Peyer's patch (tissue), 4 donors: Measurements from ENCODE around the gene VENTX. TPM values are rescaled to one million over a fixed set of nuclear protein-coding genes. Genes with fewer than 3 reads are reported as not detected.
A peak's percentile ranks its signal among the peaks of the same experiment; 100 is the strongest.

Source experiments
- DNase-seq, 3 donors: peaks; one replicate each; pipeline ENCODE4 v3.0.0-alpha.2; 2017 to 2019
- H3K27ac ChIP-seq, 4 donors: fragments of 200-600 bp; sonication (generic); one replicate each; pipeline ENCODE4 v1.5.1; 2016 to 2019
- H3K27me3 ChIP-seq, 2 donors: fragments of 200-600 bp; sonication (generic); one replicate each; pipeline ENCODE4 v1.5.1; 2019
- H3K36me3 ChIP-seq, 3 donors: fragments of 200-600 bp; sonication (generic); one replicate each; pipeline ENCODE4 v1.5.1; 2016 to 2019
- H3K4me1 ChIP-seq, 4 donors: fragments of 200-600 bp; sonication (generic); one replicate each; pipeline ENCODE4 v1.5.1; 2016 to 2019
- H3K4me3 ChIP-seq, 4 donors: fragments of 200-600 bp; sonication (generic); 1 replicate in 3 of 4; 2 replicates in 1 of 4; pipeline ENCODE4 v1.5.1; 2016 to 2019; ENCODE audit warnings: mild to moderate bottlenecking in 1 of 4
- H3K9me3 ChIP-seq, 4 donors: fragments of 200-600 bp; sonication (generic); one replicate each; pipeline ENCODE4 v1.5.1; 2016 to 2019; ENCODE audit warnings: mild to moderate bottlenecking in 1 of 4
- CTCF ChIP-seq, 6 experiments: fragments of 450-650 bp in 4 of 6; fragments of 200-600 bp in 2 of 6; sonication (generic) in 1 of 6; IDR thresholded peaks; one replicate each; pipeline ENCODE4 v1.5.1; 2017 to 2019; ENCODE audit warnings: antibody characterized with exemption in 6 of 6, mild to moderate bottlenecking in 3 of 6, moderate library complexity in 1 of 6
- POLR2A ChIP-seq, 2 donors: fragments of 450-650 bp; IDR thresholded peaks; one replicate each; pipeline ENCODE4 v1.5.1; 2017; ENCODE audit warnings: antibody characterized with exemption in 2 of 2, mild to moderate bottlenecking in 2 of 2, moderate library complexity in 2 of 2
- total RNA-seq, 4 donors: library from RNA; depleted of rRNA; stranded (reverse); fragments of >200 nt; gene quantifications; one replicate each; pipeline ENCODE4 v1.1.0, GENCODE V29; 2016

The VENTX gene
- total RNA-seq, 4 donors from 2014 or later, result 0.54 TPM; not detected in 3

- Histone ChIP-seq H3K4me3 (no peak overlapping the region), H3K36me3 (no peaks in the 10 kb centered on the region), H3K4me1 (peaks cover 7 to 59% (median 29%) of the 10 kb centered on the region in 4 donors), H3K27me3 (no peaks in the 10 kb centered on the region), H3K27ac (peak overlapping the region; percentile 21 to 66 (median 54)), H3K9me3 (no peaks in the 10 kb centered on the region)
- DNase-seq, result peak in 2 of 3 donors; percentile 59 to 83
- TF ChIP-seq POLR2A (IDR thresholded peaks at IDR 0.05) (no peak), CTCF (IDR thresholded peaks at IDR 0.05) (no peak)
Observed at GRCh38 chr10:133258818-133259601, 21.4 kb downstream of the VENTX start.

GRCh38 chr10:133259602-133259989 lies 21.9 kb downstream of the VENTX start:
- peak overlapping the region; percentile 21 to 66 (median 49) for H3K27ac ChIP-seq
- no peak for TF ChIP-seq POLR2A (IDR thresholded peaks at IDR 0.05)
- no peak for TF ChIP-seq CTCF (IDR thresholded peaks at IDR 0.05)
- H3K36me3 ChIP-seq, result no peaks in the 10 kb centered on the region
- no peak overlapping the region for H3K4me3 ChIP-seq
- DNase-seq, result no peak
- H3K27me3 ChIP-seq, result no peaks in the 10 kb centered on the region
- peaks cover 10 to 65% (median 32%) of the 10 kb centered on the region in 4 donors for H3K4me1 ChIP-seq
- H3K9me3 ChIP-seq, result no peaks in the 10 kb centered on the region

GRCh38 chr10:133260895-133261725 lies 23.5 kb downstream of the VENTX start:
- Histone ChIP-seq H3K27ac (peak overlapping the region; percentile 87 to 96 (median 91)), H3K27me3 (no peaks in the 10 kb centered on the region), H3K36me3 (no peaks in the 10 kb centered on the region), H3K9me3 (no peaks in the 10 kb centered on the region), H3K4me1 (peaks cover 10 to 67% (median 33%) of the 10 kb centered on the region in 4 donors), H3K4me3 (peak overlapping the region; percentile 69 to 96 (median 86))
- no peak for TF ChIP-seq POLR2A (IDR thresholded peaks at IDR 0.05)
- TF ChIP-seq CTCF (IDR thresholded peaks at IDR 0.05), result no peak
- peak; percentile 55 to 79 (median 74) for DNase-seq

- H3K36me3 ChIP-seq, result no peaks in the 10 kb centered on the region
- peak; percentile 89 to 95 (median 91) for DNase-seq
- peaks cover 10 to 67% (median 33%) of the 10 kb centered on the region in 4 donors for H3K4me1 ChIP-seq
- H3K27me3 ChIP-seq, result no peaks in the 10 kb centered on the region
- peak overlapping the region; percentile 69 to 96 (median 86) for H3K4me3 ChIP-seq
- no peaks in the 10 kb centered on the region for H3K9me3 ChIP-seq
- peak overlapping the region; percentile 87 to 96 (median 91) for H3K27ac ChIP-seq
- TF ChIP-seq POLR2A (IDR thresholded peaks at IDR 0.05) (peak in 1 of 2 donors; percentile 48), CTCF (IDR thresholded peaks at IDR 0.05) (no peak)
Observed at GRCh38 chr10:133261726-133262325, 24.2 kb downstream of the VENTX start.

GRCh38 chr10:133262696-133263095 lies 25.0 kb downstream of the VENTX start:
- no peak for DNase-seq

More at GRCh38 chr10:133262696-133263095, 25.0 kb downstream of the VENTX start:
- Histone ChIP-seq H3K27me3 (no peaks in the 10 kb centered on the region), H3K27ac (no peak overlapping the region), H3K36me3 (no peaks in the 10 kb centered on the region), H3K4me3 (no peak overlapping the region), H3K9me3 (no peaks in the 10 kb centered on the region), H3K4me1 (peaks cover 3 to 59% (median 26%) of the 10 kb centered on the region in 4 donors)
- no peak for TF ChIP-seq CTCF (IDR thresholded peaks at IDR 0.05)
- no peak for TF ChIP-seq POLR2A (IDR thresholded peaks at IDR 0.05)
